PC-3 (cell line): ENCODE measurements around the gene TECTA. TPM values are rescaled to one million over a fixed set of nuclear protein-coding genes. Genes with fewer than 3 reads are reported as not detected.

Source experiments
- ATAC-seq: fragments of 200-7000 bp; cut with Tn5 transposase; 2 replicates; pipeline ENCODE4 v1.9.1; 2020; ENCODE audit warnings: mild to moderate bottlenecking, moderate library complexity
- BruUV-seq: library from RNA; stranded (reverse); fragments of 400-500 nt; replicated peaks from 2 replicates; lab custom pipeline; 2021; lab: Mats Ljungman, UMichigan
- CTCF ChIA-PET: fragments of 300-600 bp; sonication (Branson Sonifier 250); formaldehyde crosslinking; loops from one replicate; lab custom pipeline; 2022; ENCODE audit warnings: antibody characterized with exemption; lab: Charles Lee
- POLR2A ChIA-PET: fragments of 300-600 bp; sonication (Branson Sonifier 250); formaldehyde crosslinking; loops from one replicate; lab custom pipeline; 2022; ENCODE audit warnings: antibody characterized with exemption; ENCODE audit not compliant: unreplicated experiment; lab: Charles Lee
- DNase-seq: peaks from one replicate; pipeline ENCODE4 v3.0.0-alpha.2; 2015
- H2AFZ ChIP-seq: fragments of 300-600 bp; sonication (generic); 2 replicates; pipeline ENCODE4 v1.6.0; 2016; ENCODE audit warnings: antibody characterized with exemption, low read length
- H3F3A ChIP-seq: fragments of 300-600 bp; sonication (generic); one replicate; pipeline ENCODE4 v1.6.0; 2017; ENCODE audit warnings: antibody characterized with exemption, low read length, control low read depth, mild to moderate bottlenecking; ENCODE audit not compliant: unreplicated experiment
- H3K27ac ChIP-seq: fragments of 300-600 bp; sonication (generic); 2 replicates; pipeline ENCODE4 v1.5.1; 2016; ENCODE audit warnings: mild to moderate bottlenecking, low read length
- H3K27me3 ChIP-seq: fragments of 300-600 bp; sonication (generic); 2 replicates; pipeline ENCODE4 v1.6.1; 2016; ENCODE audit warnings: low read length, mixed read lengths
- H3K36me3 ChIP-seq: fragments of 300-600 bp; sonication (generic); 2 replicates; pipeline ENCODE4 v1.6.1; 2016; ENCODE audit warnings: low read depth, mixed run types, low read length, mixed read lengths
- H3K4me1 ChIP-seq: fragments of 300-600 bp; sonication (generic); 2 replicates; pipeline ENCODE4 v1.5.1; 2016; ENCODE audit warnings: low read length; ENCODE audit not compliant: insufficient read depth
- H3K4me2 ChIP-seq: fragments of 300-600 bp; sonication (generic); 2 replicates; pipeline ENCODE4 v1.6.0; 2016; ENCODE audit warnings: low read length
- H3K4me3 ChIP-seq: fragments of 300-600 bp; sonication (generic); 2 replicates; pipeline ENCODE4 v1.5.1; 2016; ENCODE audit warnings: mild to moderate bottlenecking, low read length, mixed read lengths
- H3K79me2 ChIP-seq: fragments of 300-600 bp; sonication (generic); 2 replicates; pipeline ENCODE4 v1.6.1; 2017; ENCODE audit warnings: low read length, mixed read lengths
- H3K9ac ChIP-seq: fragments of 300-600 bp; sonication (generic); 2 replicates; pipeline ENCODE4 v1.6.0; 2016; ENCODE audit warnings: mild to moderate bottlenecking, low read length
- H3K9me2 ChIP-seq: fragments of 300-600 bp; sonication (generic); replicated peaks from 2 replicates; pipeline ENCODE4 v1.6.1; 2016; ENCODE audit warnings: mixed run types, low read length, mixed read lengths
- H3K9me3 ChIP-seq: fragments of 300-600 bp; sonication (generic); 2 replicates; pipeline ENCODE4 v1.6.1; 2016; ENCODE audit warnings: low read length, mixed read lengths
- H4K20me1 ChIP-seq: fragments of 300-600 bp; sonication (generic); 2 replicates; pipeline ENCODE4 v1.6.1; 2016; ENCODE audit warnings: low read length, mixed read lengths
- CTCF ChIP-seq: fragments of 300-600 bp; sonication (generic); conservative IDR thresholded peaks from 2 replicates; pipeline ENCODE4 v1.5.1; 2017; ENCODE audit warnings: antibody characterized with exemption, low read depth, mild to moderate bottlenecking, low read length
- EZH2 ChIP-seq: fragments of 300-600 bp; sonication (generic); IDR thresholded peaks from one replicate; pipeline ENCODE4 v1.6.1; 2017; ENCODE audit warnings: antibody characterized with exemption, mild to moderate bottlenecking, low read length; ENCODE audit not compliant: unreplicated experiment
- EZH2phosphoT487 ChIP-seq: fragments of 300-600 bp; sonication (generic); IDR thresholded peaks from 2 replicates; pipeline ENCODE4 v1.6.1; 2018; ENCODE audit warnings: mild to moderate bottlenecking, antibody characterized with exemption, low read length, borderline replicate concordance
- intact Hi-C: fragments of 100-400 bp; cut with micrococcal nuclease; formaldehyde crosslinking; loops from 2 replicates; pipeline ENCODE4 v1.9.0; 2023
- total RNA-seq: library from RNA; depleted of rRNA; stranded (reverse); fragments of >200 nt; gene quantifications from 2 replicates; pipeline ENCODE4 v1.2.3, GENCODE V29; 2014

Gene TECTA
- total RNA-seq, 1 experiment from 2014 or later = 0.11 TPM

GRCh38 chr11:121221496-121222200 lies 120.6 kb downstream of the TECTA start:
- Histone ChIP-seq H3K9me2 (no peaks in the 10 kb centered on the region), H3K36me3 (no peaks in the 10 kb centered on the region), H3K4me3 (no peak overlapping the region), H3K79me2 (no peaks in the 10 kb centered on the region), H3K4me1 (no peaks in the 10 kb centered on the region), H4K20me1 (no peaks in the 10 kb centered on the region), H3K4me2 (no peak overlapping the region), H3K9ac (no peak overlapping the region), H3K27me3 (peaks cover 15% of the 10 kb centered on the region), H3F3A (no peaks in the 10 kb centered on the region), H3K27ac (no peak overlapping the region), H2AFZ (no peak overlapping the region), H3K9me3 (no peaks in the 10 kb centered on the region)
- BruUV-seq = no TSS peak
- DNase-seq (no peak), ATAC-seq (no peak)
- ChIA-PET POLR2A (no interaction called here), CTCF (no interaction called here)
- TF ChIP-seq EZH2phosphoT487 (no peak), CTCF (no peak), EZH2 (no peak)
- intact Hi-C loops = no loop called here

GRCh38 chr11:121223161-121223560 lies 122.1 kb downstream of the TECTA start:
- H3K9me2 ChIP-seq = no peaks in the 10 kb centered on the region
- H2AFZ ChIP-seq = no peak overlapping the region
- no TSS peak for BruUV-seq
- no peak overlapping the region for H3K4me3 ChIP-seq
- H3K27ac ChIP-seq = no peak overlapping the region
- no peak overlapping the region for H3K4me2 ChIP-seq
- DNase-seq (no peak), ATAC-seq (no peak)
- no peaks in the 10 kb centered on the region for H4K20me1 ChIP-seq
- no peaks in the 10 kb centered on the region for H3K4me1 ChIP-seq
- no peaks in the 10 kb centered on the region for H3K79me2 ChIP-seq
- ChIA-PET CTCF (interaction anchor here (0.6 kb wide), 1 partner anchor 1373 kb away, joined by 3 read pairs; no protein-coding TSS in a partner anchor), POLR2A (no interaction called here)
- intact Hi-C loops = no loop called here
- no peaks in the 10 kb centered on the region for H3K36me3 ChIP-seq
- no peaks in the 10 kb centered on the region for H3F3A ChIP-seq
- no peak for TF ChIP-seq EZH2phosphoT487
- peaks cover 15% of the 10 kb centered on the region for H3K27me3 ChIP-seq
- no peaks in the 10 kb centered on the region for H3K9me3 ChIP-seq
- no peak overlapping the region for H3K9ac ChIP-seq

GRCh38 chr11:121225382-121225781 lies 124.3 kb downstream of the TECTA start:
- no TSS peak for BruUV-seq
- peaks cover 16% of the 10 kb centered on the region; the same call in 1 of the 2 replicates for H3K27me3 ChIP-seq
- no peaks in the 10 kb centered on the region for H3K79me2 ChIP-seq
- H4K20me1 ChIP-seq = no peaks in the 10 kb centered on the region
- no peaks in the 10 kb centered on the region for H3K9me2 ChIP-seq
- ChIA-PET POLR2A (no interaction called here), CTCF (no interaction called here)
- no peak overlapping the region for H3K4me3 ChIP-seq
- no peak overlapping the region for H3K27ac ChIP-seq
- no peaks in the 10 kb centered on the region for H3K9me3 ChIP-seq
- H3K9ac ChIP-seq = no peak overlapping the region
- DNase-seq = no peak
- no peaks in the 10 kb centered on the region for H3K36me3 ChIP-seq
- no peaks in the 10 kb centered on the region for H3K4me1 ChIP-seq
- no peak overlapping the region for H3K4me2 ChIP-seq
- TF ChIP-seq CTCF (no peak), EZH2 (no peak), EZH2phosphoT487 (no peak)
- ATAC-seq = no peak
- no peak overlapping the region for H2AFZ ChIP-seq
- H3F3A ChIP-seq = no peaks in the 10 kb centered on the region
- intact Hi-C loops = no loop called here
